ENCODE data around the gene TMEFF2.

TMEFF2 gene

DNA sequence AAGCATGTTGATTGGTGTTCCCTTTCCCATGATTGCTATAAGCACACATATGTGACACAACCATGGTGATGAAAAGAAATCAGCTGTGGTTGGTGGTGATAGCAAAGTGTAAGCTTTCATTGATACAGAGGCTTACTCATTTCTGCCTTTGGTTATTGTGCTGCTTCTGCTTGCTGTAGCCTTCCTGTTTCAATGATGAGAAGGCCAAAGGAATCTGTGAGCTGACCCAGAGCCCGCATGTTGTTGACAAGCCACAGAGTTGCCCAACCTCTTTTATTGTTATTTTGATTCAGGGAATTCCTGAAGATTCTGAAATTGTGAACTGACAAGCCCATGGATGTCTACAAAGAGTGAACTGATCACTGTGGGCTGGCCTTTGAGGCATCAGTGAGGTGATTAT, 164.4 kb downstream of the TMEFF2 start:
- ChIA-PET CTCF (no interaction called here), POLR2A (no interaction called here)
- H3K4me3 ChIP-seq (ENCODE audit: low read depth, low read length) = no peak overlapping the region
- TF ChIP-seq, protein P1, sequence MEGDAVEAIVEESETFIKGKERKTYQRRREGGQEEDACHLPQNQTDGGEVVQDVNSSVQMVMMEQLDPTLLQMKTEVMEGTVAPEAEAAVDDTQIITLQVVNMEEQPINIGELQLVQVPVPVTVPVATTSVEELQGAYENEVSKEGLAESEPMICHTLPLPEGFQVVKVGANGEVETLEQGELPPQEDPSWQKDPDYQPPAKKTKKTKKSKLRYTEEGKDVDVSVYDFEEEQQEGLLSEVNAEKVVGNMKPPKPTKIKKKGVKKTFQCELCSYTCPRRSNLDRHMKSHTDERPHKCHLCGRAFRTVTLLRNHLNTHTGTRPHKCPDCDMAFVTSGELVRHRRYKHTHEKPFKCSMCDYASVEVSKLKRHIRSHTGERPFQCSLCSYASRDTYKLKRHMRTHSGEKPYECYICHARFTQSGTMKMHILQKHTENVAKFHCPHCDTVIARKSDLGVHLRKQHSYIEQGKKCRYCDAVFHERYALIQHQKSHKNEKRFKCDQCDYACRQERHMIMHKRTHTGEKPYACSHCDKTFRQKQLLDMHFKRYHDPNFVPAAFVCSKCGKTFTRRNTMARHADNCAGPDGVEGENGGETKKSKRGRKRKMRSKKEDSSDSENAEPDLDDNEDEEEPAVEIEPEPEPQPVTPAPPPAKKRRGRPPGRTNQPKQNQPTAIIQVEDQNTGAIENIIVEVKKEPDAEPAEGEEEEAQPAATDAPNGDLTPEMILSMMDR (IDR thresholded peaks at IDR 0.05; ENCODE audit: insufficient read depth, low read length, missing control alignments) = no peak
- no peak for DNase-seq (ENCODE audit: low read depth, low spot score)

DNA sequence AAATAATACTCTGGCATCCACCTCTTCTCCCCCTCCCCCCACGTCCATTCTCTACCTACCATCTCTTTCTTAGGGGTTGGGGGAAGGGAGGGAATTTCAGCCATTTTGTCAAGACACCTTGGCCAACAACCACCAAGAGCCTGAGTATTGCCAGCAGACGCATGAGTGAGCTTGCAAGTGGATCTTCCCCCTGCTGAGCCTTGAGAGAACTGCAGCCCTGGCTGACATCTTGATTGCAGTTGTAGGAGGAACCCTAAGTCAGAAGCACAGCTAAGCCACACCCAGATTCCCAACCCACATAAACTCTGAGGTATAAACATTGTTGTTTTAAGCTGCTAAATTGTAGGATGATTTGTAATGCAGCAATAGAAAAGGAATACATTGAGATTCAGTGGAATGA, 165.6 kb downstream of the TMEFF2 start:
- POLR2A ChIA-PET = no interaction called here
- TF ChIP-seq, protein P1 (IDR thresholded peaks at IDR 0.05; ENCODE audit: insufficient read depth, low read length, missing control alignments) = no peak
- H3K4me3 ChIP-seq (ENCODE audit: low read depth, low read length) = no peak overlapping the region
- CTCF ChIA-PET = interaction anchor here (0.9 kb wide), 1 partner anchor 134 kb away, joined by 3 read pairs; no protein-coding TSS in a partner anchor
- DNase-seq (ENCODE audit: low read depth, low spot score) = no peak

DNA sequence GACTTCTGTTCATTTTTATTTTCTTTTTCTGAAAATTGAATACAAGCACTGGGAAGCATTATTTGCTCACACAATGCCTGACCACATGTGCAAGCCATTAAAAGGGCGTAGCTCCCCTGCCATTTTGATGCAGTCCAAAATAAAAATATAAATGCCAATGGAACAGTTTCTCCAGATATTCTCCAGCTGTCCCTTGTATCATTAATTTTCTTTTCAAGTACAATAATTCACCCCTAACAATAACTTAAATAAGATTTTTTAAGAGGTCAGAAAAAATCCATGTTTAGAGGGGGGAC, 168.0 kb downstream of the TMEFF2 start:
- ChIA-PET CTCF (no interaction called here), POLR2A (no interaction called here)
- no peak overlapping the region for H3K4me3 ChIP-seq (ENCODE audit: low read depth, low read length)
- TF ChIP-seq, protein P1 (IDR thresholded peaks at IDR 0.05; ENCODE audit: insufficient read depth, low read length, missing control alignments) = no peak
- DNase-seq (ENCODE audit: low read depth, low spot score) = no peak

DNA sequence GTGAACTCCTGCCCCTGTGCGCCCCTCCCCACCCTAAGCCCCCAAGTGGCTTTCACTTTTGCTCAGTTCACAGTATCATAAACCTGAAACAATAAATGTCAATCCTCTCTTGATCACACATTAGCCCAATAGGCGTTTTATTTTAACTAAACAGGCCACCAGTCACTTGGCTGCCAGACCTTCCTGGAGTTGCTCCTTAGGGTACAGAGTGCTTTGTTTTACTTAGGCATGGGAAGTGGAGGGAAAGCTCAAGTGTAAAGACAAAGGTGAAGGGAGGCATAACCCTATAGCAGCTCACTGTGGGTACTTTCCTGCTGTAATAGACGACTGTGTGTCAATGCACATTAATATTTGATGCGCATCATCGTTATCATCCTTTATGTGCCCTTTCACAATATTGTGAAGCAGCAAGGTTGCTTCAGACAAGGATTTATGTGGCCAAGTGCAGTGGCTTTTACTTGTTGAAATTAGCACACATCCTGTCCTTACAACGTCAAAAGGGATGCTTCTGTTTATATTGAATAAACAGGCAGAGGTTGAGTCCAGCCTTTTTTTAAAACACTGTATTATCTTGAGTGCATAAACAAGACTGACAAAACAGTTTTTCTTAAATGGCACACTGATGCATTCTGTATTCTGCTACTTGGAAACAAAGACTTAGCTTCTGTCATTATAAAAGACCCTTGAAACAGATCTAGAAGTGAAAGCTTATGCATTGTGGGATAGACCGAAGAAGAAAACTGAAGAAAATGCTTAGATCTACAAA, 168.5 kb downstream of the TMEFF2 start:
- H3K4me3 ChIP-seq (ENCODE audit: low read depth, low read length) = no peak overlapping the region
- ChIA-PET POLR2A (no interaction called here), CTCF (no interaction called here)
- TF ChIP-seq, protein P1 (IDR thresholded peaks at IDR 0.05; ENCODE audit: insufficient read depth, low read length, missing control alignments) = no peak
- no peak for DNase-seq (ENCODE audit: low read depth, low spot score)

DNA sequence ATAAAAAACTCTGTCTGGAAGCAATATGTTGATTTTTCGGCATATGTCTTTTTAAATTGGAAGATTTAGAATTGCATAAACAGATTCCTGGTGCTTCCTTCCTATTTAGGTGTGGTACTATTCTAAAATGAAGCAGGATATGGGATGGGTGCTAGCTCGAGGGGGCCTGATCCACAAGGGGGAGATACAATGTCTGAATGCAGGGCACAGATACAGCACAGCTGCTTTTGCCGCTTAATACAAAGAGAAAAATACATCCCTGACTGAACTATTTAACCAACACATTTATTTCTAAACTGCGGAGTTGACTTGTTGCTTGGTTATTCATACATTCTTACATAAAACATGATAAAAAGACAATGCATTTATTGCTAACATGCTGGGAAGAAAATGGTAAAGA, 169.1 kb downstream of the TMEFF2 start:
- POLR2A ChIA-PET = no interaction called here
- no peak for DNase-seq (ENCODE audit: low read depth, low spot score)
- CTCF ChIA-PET = no interaction called here
- TF ChIP-seq, protein P1 (IDR thresholded peaks at IDR 0.05; ENCODE audit: insufficient read depth, low read length, missing control alignments) = no peak
- no peak overlapping the region for H3K4me3 ChIP-seq (ENCODE audit: low read depth, low read length)

DNA sequence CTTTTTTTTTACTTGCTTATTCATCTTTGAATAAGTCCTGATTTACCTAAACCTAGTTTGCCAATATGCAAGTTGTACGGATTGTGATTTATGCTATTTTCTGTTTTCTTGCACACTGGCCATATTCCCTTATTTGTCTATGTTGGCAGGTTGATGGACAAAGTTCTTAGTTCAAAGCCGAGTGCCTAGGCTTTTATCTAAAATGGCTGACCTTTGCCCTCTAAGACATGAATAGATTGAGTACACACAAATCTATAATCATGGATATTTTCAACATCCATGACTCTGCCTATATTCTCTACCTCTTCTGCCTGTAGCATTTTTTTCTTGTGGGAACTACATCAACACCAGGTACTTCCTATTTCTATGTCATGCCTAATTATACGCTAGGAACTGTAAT, 171.7 kb downstream of the TMEFF2 start:
- ChIA-PET CTCF (no interaction called here), POLR2A (no interaction called here)
- H3K4me3 ChIP-seq (ENCODE audit: low read depth, low read length) = no peak overlapping the region
- TF ChIP-seq, protein P1 (IDR thresholded peaks at IDR 0.05; ENCODE audit: insufficient read depth, low read length, missing control alignments) = no peak
- no peak for DNase-seq (ENCODE audit: low read depth, low spot score)
